ENCODE data around the gene ARHGEF26. TPM values are rescaled to one million over a fixed set of nuclear protein-coding genes. Genes with fewer than 3 reads are reported as not detected.

ARHGEF26 gene
- total RNA-seq, 2 experiments from 2014 or later = 0.08 TPM; not detected in 1

- intact Hi-C loops (cut with DNase I, micrococcal nuclease) = no loop called here
- no peaks in the 10 kb centered on the region for H3K4me1 ChIP-seq (ENCODE audit: insufficient read depth, low read length)
- ATAC-seq (ENCODE audit: poor library complexity) (no peak), DNase-seq (no peak)
- Mint-ChIP-seq H3K4me1 (ENCODE audit: low read depth) (no peaks in the 10 kb centered on the region), H3K27me3 (peaks cover 30% of the 10 kb centered on the region), H3K27ac (no peak overlapping the region), H3K9me3 (peaks cover 12% of the 10 kb centered on the region), H3K36me3 (ENCODE audit: low read depth) (no peaks in the 10 kb centered on the region), H3K4me3 (no peak overlapping the region)
- no peak overlapping the region for H3K27ac ChIP-seq (ENCODE audit: low read depth in 1 of 2, low read length in 2 of 2)
- POLR2A ChIA-PET = no interaction called here
- H3K27me3 ChIP-seq (ENCODE audit: control insufficient read depth in 1 of 2, insufficient read depth in 2 of 2, low read length in 2 of 2) = peaks cover 3 to 5% of the 10 kb centered on the region in 2 experiments
- CTCF ChIA-PET = no interaction called here
- no peak overlapping the region for H3K4me3 ChIP-seq (ENCODE audit: low read length)
- no peak for TF ChIP-seq CTCF (IDR thresholded peaks at IDR 0.05)
- no peaks in the 10 kb centered on the region for H3K36me3 ChIP-seq (ENCODE audit: insufficient read depth, low read length)
- H3K9me3 ChIP-seq (ENCODE audit: control insufficient read depth in 1 of 2, insufficient read depth in 1 of 2, low read length in 2 of 2) = peaks cover 0 to 5% of the 10 kb centered on the region in 2 experiments
Measured at GRCh38 chr3:154209499-154209898, 88.3 kb downstream of the ARHGEF26 start.

GRCh38 chr3:154210986-154211385 is 89.8 kb downstream of the ARHGEF26 start:
- CTCF ChIA-PET = no interaction called here
- Histone ChIP-seq H3K4me3 (ENCODE audit: low read length) (no peak overlapping the region), H3K27me3 (ENCODE audit: control insufficient read depth in 1 of 2, insufficient read depth in 2 of 2, low read length in 2 of 2) (peaks cover 3 to 4% of the 10 kb centered on the region in 2 experiments), H3K9me3 (ENCODE audit: control insufficient read depth in 1 of 2, insufficient read depth in 1 of 2, low read length in 2 of 2) (no peaks in the 10 kb centered on the region), H3K27ac (ENCODE audit: low read depth in 1 of 2, low read length in 2 of 2) (no peak overlapping the region), H3K4me1 (ENCODE audit: insufficient read depth, low read length) (no peaks in the 10 kb centered on the region), H3K36me3 (ENCODE audit: insufficient read depth, low read length) (no peaks in the 10 kb centered on the region)
- no peak overlapping the region for H3K4me3 Mint-ChIP-seq
- POLR2A ChIA-PET = no interaction called here
- H3K27ac Mint-ChIP-seq = no peak overlapping the region
- H3K4me1 Mint-ChIP-seq (ENCODE audit: low read depth) = no peaks in the 10 kb centered on the region
- H3K9me3 Mint-ChIP-seq = peaks cover 8% of the 10 kb centered on the region
- intact Hi-C loops (cut with DNase I, micrococcal nuclease) = no loop called here
- TF ChIP-seq CTCF (IDR thresholded peaks at IDR 0.05) = no peak
- peaks cover 23% of the 10 kb centered on the region for H3K27me3 Mint-ChIP-seq
- no peak for ATAC-seq (ENCODE audit: poor library complexity)
- DNase-seq = no peak
- H3K36me3 Mint-ChIP-seq (ENCODE audit: low read depth) = no peaks in the 10 kb centered on the region

- Mint-ChIP-seq H3K9me3 (peaks cover 2% of the 10 kb centered on the region), H3K36me3 (ENCODE audit: low read depth) (no peaks in the 10 kb centered on the region), H3K27me3 (peaks cover under 1% of the 10 kb centered on the region), H3K4me3 (no peak overlapping the region), H3K27ac (no peak overlapping the region), H3K4me1 (ENCODE audit: low read depth) (no peaks in the 10 kb centered on the region)
- DNase-seq (no peak), ATAC-seq (ENCODE audit: poor library complexity) (no peak)
- ChIA-PET CTCF (no interaction called here), POLR2A (no interaction called here)
- Histone ChIP-seq H3K4me3 (ENCODE audit: low read length) (no peak overlapping the region), H3K4me1 (ENCODE audit: insufficient read depth, low read length) (no peaks in the 10 kb centered on the region), H3K27ac (ENCODE audit: low read depth in 1 of 2, low read length in 2 of 2) (no peak overlapping the region), H3K9me3 (ENCODE audit: control insufficient read depth in 1 of 2, insufficient read depth in 1 of 2, low read length in 2 of 2) (no peaks in the 10 kb centered on the region), H3K27me3 (ENCODE audit: control insufficient read depth in 1 of 2, insufficient read depth in 2 of 2, low read length in 2 of 2) (peaks cover 0 to 3% of the 10 kb centered on the region in 2 experiments), H3K36me3 (ENCODE audit: insufficient read depth, low read length) (no peaks in the 10 kb centered on the region)
- intact Hi-C loops (cut with DNase I, micrococcal nuclease) = no loop called here
- TF ChIP-seq CTCF (IDR thresholded peaks at IDR 0.05) = no peak
Measured at GRCh38 chr3:154214306-154214705, 93.1 kb downstream of the ARHGEF26 start.

Measured in CD4-positive, alpha-beta T cell (primary cell).